GM20431 (cell line): ENCODE measurements around the gene CAV3.

Source experiments
- in situ Hi-C: fragments of 300-500 bp; cut with MseI, MboI; formaldehyde crosslinking; loops from one replicate; pipeline ENCODE4 v1.15.0; 2020; ENCODE audit warnings: low sequenced_read_pairs; ENCODE audit not compliant: unreplicated experiment

CAV3 gene

DNA sequence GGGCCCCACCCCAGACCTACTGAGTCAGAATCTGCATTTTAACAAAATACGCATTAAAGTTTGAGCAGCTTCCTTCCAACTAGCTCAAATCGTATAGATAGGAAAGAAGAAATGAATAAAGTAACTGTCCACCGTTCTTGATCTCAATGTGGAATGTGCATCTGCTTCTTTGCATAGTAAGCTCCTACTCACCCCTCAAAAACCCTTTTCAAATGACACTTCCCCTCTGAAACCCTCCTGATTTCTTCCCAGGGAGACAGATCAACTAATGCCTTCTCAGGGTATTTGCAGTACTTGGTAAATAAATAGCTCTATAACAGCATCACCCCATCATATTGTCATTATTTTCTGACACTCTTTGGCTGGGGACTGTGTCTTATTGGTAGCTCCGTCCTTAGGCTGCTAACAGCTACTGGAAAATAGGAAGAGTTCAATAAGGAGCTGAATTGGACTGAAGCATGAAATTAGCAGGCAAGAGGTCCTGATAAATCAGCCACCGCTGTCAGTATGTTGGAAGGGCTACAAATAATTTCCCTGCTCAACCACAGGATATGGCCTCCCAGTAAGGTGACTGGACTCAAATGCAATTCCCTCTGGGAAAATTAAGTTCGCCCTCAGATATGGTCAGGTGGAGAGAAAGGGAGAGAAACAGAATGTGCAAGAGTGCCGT, 25.6 kb downstream of the CAV3 start:
- in situ Hi-C loops, result no loop called here

DNA sequence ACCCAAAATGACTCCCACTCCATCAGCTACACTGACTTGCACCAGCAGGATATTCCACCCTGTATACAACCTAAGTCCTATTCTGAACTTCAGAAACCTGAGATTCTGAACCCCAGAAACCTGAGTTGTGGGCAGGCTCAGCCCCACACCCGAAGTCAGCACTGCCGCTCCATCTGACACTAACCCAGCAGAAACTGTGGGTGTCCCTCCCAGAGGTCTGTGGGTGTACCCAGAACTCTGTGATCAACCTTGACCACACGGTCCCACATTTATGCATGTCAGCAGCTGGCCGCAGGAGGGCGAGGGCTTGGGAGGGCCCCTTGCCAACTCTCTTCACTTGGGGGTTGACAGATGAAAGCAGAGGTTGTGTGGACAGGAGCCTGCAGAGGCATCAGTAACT, 26.5 kb downstream of the CAV3 start:
- in situ Hi-C loops, result no loop called here

DNA sequence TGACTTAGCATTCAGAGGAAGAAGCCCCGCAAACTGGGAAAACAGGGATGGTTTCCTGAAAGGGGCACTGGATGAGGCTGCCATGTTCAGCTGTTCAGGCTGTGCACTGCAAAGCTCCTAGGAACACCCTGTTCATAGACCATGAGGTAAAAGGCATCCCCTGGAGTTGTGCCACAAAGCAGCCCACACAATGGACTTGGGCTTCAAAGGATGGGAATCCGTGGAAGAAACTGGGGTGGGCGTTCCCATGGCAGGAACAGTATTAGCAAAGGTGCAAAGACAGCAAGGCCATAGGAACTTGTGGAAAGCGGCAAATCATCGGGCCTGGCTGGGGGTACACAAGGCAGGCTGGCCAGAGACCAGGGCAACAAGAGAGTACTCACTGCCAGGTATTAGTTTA, 26.9 kb downstream of the CAV3 start:
- in situ Hi-C loops, result no loop called here

DNA sequence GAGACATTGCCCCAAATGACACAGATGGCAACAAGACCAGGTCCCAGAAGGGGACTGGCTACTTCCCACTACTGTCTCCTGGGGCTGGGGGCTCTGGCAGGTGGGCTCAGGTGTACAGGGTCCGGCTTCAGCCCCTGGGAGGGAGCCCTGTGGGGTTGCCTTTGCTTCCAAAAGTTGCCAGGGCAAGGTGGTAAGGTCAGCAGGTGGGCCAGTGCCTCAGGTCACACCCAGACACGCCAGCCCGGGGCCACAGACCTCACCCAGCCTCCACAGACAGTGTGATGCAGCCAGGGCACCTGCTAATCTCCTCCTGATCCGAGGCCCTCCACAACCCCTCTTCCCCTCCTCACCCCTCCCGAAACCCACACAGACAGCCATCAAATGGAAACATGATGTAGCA, 28.3 kb downstream of the CAV3 start:
- in situ Hi-C loops, result no loop called here

DNA sequence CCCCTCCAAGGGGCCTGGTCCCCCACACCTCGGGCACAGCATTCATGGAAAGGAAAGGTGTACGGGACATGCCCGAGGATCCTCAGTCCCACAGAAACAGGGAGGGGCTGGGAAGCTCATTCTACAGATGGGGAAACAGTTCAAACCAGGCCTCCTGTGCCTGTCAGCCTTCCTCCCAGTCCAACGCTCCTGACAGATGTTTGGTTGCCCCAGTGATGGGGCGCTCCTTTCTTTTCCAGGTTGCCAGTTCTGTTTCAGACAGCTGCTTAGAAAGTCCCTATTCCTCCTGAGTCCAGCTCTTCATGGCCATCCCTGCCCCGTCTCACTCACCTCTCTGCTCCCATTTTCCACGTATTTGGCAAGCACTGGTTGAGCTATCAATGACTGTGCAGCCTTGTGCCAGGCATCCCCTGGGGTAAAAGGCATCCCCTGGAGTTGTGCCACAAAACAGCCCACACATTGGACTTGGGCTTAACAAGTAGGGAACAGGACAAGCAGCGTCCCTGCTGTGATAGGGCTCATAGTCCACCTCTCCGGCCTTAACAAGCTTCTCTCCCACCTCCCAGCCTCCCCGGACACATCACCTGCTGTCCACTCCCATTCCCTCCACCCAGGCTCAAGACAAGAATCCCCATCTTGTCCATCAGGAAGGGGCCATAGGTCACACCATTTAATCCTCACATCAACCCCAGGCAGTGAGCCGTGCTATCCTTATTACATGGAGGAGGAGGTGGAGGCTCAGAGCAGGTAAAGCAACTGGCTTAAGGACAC, 29.2 kb downstream of the CAV3 start:
- in situ Hi-C loops, result no loop called here

DNA sequence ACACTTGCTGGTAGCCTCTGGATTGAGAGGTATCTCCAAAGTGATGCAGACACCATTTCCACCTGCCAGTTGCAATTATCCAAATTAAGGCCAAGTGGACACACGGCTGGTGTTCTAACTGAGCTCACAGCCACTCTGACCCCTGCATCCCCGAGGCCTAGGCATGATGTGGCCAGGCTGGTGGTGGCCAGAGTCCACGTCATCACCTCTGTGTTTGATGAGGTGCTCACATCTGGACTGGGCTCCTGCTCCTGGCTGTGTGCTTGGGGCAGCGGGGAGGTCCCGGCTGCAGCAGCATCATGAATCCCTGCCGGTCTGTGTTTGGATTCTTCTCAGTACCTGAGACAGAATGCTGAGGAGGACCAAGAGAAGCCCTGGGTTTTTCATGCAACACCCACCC, 30.9 kb downstream of the CAV3 start:
- in situ Hi-C loops, result no loop called here

DNA sequence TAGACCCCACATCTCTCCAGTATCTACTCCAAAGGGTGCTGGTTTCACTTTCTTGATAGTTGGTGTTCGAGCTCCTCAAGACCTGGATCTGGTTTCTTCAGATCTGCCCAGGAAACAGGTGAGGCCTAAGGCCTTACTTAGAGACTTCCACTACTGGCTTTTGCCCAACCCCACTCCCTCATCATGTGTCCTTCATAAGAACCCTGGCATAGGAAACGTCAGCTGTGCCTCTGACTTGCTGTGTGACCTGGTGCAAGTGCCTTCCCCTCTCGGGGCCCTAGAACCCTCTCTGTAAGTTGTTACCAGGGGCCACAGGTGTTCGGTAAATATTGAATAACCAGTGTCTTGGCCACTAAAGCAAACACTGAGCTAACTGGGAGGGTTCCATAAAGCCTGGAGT, 31.9 kb downstream of the CAV3 start:
- in situ Hi-C loops, result no loop called here

DNA sequence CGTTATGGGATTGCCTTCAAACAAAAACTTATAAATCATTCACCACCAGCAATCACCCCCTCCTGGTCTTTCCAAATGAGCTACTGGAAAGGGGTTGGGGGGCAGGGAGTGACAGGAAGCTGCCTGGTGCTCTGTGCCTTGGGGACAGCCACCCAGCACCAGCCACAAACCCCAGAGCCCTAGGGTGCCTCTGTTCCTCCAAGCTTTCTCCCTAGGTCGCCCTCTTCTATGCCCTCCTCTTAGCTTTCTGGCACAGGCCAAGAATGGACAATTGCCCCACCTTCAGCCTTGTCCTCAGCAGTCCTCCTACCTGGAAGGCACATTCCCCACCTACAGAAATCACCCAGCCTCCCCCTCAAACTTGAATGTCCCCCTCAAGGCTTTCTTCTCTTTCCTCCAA, 32.5 kb downstream of the CAV3 start:
- in situ Hi-C loops, result no loop called here

DNA sequence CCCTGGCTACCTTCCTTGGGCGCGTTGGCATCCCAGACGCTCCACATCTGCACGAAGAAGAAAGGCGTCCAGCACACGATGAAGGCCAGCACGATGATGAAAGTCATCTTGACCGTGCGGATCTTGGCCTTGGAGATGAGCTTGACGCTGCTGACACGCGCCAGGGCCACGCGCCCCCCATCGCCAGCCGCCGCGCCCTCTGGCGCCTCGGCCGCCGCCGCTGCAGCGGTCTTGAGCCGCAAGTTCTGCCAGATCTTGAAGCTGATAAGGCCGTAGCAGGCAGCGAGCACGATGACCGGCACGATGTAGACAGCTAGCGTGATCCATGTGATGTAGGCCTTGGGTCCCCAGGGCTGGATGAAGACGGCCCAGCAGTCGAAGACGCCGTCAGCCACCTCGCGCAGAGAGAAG, 33.7 kb downstream of the CAV3 start:
- in situ Hi-C loops, result no loop called here

DNA sequence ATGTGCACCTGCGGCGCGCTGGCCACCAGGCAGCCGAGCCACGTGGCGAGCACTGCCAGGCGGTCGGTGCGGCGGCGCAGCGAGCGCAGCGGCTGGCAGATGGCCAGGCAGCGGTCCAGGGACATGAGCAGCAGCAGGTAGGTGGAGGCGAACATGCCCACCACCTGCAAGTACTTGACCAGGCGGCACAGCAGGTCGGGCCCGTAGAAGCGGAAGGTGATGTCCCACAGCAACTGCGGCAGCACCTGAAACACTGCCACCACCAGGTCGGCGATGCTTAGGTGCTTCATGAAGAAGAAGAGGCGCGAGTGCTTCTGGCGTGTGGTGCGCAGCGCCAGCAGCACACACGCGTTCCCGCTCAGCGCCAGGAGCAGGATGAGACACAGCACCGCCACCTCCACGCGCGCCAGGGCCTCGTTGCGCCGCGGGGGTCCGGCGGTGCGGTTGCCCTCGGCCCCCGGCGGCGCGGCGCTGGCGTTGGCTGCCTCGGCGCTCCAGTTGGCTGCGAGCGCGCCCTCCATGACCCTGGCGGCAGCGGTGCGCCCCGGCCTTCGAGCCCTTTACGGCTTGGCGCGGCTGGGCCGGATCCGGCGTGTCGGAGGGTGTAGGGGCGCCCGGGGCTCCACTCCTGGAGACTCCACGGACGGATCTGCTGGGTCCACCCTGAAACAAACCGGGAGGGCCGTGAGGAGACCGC, 34.2 kb downstream of the CAV3 start:
- in situ Hi-C loops, result no loop called here

DNA sequence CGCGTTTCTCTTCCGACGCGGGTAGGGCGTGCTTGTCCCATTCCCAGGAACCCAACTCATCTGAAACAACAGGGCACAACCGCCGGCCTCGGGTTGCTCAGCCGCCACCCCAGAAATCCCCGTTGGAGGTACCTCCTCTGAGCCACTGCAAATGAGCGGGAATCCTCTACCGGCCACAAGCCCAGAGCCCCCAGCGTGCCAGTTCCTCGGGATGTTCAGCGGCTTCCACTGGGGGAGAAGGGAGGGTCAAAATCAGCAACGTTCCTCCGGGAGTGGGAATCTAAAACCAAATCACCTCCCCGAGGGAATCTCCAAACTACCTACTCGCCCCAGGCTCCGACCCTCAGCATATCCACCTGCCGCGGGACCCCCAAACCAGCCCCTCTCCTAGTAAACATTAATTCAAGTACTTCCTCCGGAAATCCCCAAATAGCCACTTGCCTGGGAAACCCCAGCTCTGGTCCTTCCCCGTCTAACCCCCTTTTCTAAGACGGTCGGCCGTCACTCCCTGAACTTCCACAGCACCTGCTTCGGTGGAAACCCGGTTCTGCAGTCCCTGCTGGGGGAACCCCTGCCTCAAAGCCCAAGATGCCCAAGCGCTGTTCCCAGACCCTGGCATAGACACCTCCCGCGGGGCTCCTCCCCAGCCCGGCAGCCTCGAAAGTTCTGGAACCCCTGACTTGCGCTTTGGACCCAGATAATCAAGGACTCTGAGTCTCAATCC, 34.9 kb downstream of the CAV3 start:
- in situ Hi-C loops, result no loop called here

DNA sequence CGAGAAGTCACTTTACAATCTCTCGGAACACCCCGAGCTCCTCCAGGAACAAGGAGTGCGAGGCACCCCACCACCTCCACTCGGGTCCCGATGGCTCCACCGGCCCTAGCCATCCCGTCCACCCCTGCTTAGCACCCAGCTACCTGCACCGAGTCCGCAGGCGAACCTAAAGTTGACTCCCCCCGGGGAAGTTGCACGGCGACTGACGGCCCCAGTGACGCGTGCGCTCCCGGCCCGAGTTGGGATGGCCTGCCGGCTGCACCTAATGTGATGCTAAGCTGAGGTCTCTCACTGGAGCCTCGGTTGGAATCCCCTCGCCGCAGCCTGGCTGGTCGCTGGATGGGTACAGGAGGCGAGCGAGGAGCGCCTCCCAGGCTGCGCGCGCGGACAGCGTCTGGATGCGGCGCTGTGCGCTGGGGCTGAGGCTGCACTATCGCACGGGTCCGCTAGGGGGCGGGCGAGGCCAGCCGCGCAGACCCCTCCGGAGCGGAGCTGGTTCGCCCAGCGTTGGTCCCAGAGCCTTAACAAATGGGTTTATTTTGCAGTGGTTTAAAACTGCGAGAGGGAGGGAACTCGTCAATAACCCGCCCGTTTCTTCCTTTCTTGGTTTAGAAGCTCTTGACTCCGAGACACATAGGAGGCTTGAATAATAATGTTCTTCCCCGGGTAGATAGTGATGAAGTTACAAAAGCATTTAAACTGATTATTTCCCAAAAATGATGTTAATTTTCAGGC, 35.7 kb downstream of the CAV3 start, which contains the start of gene OXTR:
Gene OXTR (minus strand): TSS at position 526 of the 735 bp plus-strand sequence. CDS start 1,426 bp downstream, outside the sequence.
- in situ Hi-C loops, result no loop called here

DNA sequence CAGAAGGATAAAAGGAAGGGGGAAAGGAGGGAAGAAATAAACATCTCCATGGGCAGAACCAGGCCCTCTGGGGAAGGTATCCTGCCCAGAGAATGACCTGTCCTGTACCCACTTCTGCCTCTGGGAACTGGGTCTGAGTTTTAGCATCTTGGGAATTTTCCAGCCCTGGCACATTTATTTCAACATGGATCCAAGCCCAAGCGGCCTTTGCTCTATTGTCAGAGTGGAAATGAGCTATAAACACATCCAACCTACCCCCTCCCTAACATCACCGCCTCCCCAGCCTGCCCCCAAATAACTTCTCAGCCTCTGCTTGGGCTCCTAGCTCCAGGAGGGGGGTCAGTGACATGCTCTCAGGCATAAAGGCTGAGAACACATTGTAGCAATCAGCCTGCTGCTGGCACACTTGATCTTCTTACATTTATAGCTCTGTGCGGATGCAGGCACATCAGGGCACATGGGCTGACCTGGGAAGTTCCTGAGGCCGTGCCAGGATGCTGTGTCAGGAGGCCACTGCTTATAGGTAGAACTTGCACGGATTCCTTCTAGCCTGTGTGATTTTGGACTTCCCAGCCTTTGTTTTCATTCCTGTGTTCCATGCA, 40.4 kb downstream of the CAV3 start:
- in situ Hi-C loops, result no loop called here

DNA sequence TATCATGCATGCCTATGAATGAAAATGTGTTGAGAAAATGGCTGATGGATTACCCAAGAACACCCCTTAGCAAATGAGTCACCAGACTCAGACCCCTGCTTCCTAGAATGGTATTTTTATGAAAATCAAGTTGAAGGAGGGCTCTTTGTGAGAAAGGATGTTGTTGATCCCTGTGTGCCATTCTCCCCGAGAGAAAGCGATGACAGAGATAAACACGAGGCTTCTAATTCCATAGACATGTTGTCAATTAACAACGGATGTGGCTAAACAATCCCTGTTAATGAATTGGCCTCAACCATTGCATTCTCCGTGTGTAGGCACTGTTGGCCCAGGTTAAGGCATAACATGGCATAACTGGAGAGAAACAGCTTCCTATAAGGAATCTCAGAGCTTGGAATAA, 41.6 kb downstream of the CAV3 start:
- in situ Hi-C loops, result no loop called here

DNA sequence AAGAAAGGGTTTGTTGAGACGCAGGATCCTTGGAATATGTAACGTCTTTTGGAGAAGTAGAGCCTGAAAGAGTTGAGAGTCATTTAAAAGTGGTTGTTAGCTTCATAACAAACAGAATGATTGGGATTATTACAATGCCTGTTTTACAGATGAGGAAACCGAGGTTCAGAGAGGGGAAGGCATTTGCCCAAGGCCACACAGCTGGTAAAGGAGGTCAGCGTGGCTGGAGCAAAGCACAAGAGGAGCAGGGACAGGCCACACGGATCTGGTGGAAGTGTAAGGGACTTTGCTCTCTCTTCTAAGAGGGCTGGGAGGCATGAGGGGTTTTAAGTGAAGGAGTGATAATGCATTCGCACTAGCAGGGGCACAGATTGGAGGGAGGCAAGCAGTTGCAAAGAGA, 42.0 kb downstream of the CAV3 start:
- in situ Hi-C loops, result no loop called here

DNA sequence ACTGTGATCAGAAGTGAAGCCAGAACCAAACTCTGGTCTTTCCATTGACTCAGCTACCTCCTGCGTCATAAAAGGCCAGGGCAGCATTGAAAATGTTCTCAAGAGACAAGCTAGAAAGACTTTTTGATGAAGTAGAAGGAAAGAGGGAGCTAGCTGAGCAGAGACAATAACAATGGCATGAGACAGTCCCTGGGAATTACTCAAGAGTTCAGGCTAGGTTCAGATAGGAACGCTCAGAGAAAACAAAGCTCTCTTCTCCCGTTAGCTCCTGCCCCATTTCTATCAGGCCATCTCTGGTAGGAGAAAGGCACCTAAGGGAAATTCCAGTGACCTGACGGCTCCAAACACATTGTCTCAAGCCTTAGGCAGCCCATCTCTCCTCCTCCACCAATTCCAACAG, 42.8 kb downstream of the CAV3 start:
- in situ Hi-C loops, result no loop called here

DNA sequence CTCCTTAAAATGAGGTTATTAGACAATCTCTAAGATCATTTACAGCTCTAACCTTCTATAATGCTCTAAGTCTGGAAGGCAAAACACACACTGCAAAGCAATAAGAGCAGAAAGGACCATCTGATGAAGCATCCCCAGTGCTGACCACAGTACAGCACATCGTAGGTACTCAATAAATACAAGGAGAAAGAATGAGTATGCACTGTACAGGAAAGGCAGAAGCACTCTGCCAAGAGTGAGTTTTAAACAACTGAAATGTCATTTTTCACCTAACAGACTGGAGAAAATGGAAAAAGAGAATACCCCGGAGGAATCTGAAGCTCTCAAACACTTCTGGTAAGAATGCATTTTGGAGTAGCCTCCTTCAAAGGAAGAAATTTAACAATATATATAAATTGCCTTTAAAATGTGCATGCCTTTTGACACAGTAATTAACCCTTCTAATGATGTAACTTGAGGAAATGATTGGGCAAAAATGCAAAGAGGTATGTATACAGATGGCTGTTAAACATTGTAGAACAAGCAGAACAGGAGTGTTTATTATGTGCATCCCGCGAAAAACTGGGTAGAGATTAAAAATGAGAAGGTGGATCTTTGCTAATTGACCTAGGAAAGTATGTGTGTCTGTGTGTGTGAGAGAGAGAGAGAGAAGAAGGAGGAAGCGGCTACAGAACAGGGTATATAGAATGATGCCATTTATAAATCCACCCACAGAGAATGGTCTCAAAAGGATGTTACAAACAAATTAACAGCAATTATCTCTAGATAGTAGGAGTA, 43.8 kb downstream of the CAV3 start:
- in situ Hi-C loops, result no loop called here

DNA sequence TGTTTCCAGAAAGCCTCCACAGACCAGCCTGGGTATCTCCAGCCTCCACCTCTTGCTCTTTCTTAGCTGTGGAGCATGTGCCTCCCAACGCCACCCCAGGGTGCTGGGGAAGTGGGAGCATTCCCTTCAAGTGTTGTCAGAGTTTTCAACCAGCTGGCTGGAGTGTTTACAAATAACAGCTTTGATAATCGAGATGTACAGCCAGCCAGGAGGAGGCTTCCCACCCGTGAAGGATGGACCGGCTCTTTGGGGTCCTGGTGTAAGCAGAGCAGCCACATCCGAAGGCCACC, 44.3 kb downstream of the CAV3 start:
- in situ Hi-C loops, result no loop called here

DNA sequence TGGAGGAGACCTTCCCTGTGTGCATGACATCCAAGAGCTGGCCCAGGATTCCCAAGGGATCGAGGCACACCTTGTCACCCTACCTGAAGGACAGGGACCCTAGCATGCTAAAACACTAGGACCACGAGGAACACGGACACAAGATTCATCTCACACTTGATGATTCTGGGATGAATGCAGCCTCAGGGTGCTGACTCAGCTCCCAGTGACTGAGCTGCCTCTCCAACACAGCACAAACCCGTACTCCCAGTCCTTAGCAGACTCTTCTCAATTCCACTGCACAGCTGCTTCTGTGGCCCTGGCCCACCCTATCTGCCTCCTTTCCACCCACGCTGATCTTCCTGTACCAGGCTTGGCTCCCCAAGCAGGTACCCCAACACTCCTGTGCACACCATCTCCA, 44.9 kb downstream of the CAV3 start:
- in situ Hi-C loops, result no loop called here
